ENCODE data around the gene PDYN. TPM values are rescaled to one million over a fixed set of nuclear protein-coding genes. Genes with fewer than 3 reads are reported as not detected.

PDYN gene
- total RNA-seq, 1 donor = 0.10 TPM

GRCh38 chr20:1950836-1951235 is 43.0 kb downstream of the PDYN start:
- H3K4me1 ChIP-seq (ENCODE audit: insufficient read depth, low read length) = peaks cover 87% of the 10 kb centered on the region

GRCh38 chr20:1949347-1950100 is 44.3 kb downstream of the PDYN start:
- peaks cover 84% of the 10 kb centered on the region for H3K4me1 ChIP-seq (ENCODE audit: insufficient read depth, low read length)

More at GRCh38 chr20:1950836-1951235, 43.0 kb downstream of the PDYN start:
- H3K9me3 ChIP-seq (ENCODE audit: low read depth, low read length) = no peaks in the 10 kb centered on the region
- no peak overlapping the region for H3K4me3 ChIP-seq (ENCODE audit: low read length)
- H3K27me3 ChIP-seq (ENCODE audit: insufficient read depth, low read length) = no peaks in the 10 kb centered on the region

GRCh38 chr20:1947535-1947846 is 46.4 kb downstream of the PDYN start:
- H3K4me3 ChIP-seq (ENCODE audit: low read length) = no peak overlapping the region
- H3K9me3 ChIP-seq (ENCODE audit: low read depth, low read length) = no peaks in the 10 kb centered on the region
- peaks cover 84% of the 10 kb centered on the region for H3K4me1 ChIP-seq (ENCODE audit: insufficient read depth, low read length)

More at GRCh38 chr20:1949347-1950100, 44.3 kb downstream of the PDYN start:
- Histone ChIP-seq H3K4me3 (ENCODE audit: low read length) (no peak overlapping the region), H3K27me3 (ENCODE audit: insufficient read depth, low read length) (no peaks in the 10 kb centered on the region), H3K9me3 (ENCODE audit: low read depth, low read length) (no peaks in the 10 kb centered on the region)

GRCh38 chr20:1946762-1947534 is 46.9 kb downstream of the PDYN start:
- Histone ChIP-seq H3K9me3 (ENCODE audit: low read depth, low read length) (no peaks in the 10 kb centered on the region), H3K4me3 (ENCODE audit: low read length) (peak overlapping the region; percentile 15), H3K27me3 (ENCODE audit: insufficient read depth, low read length) (no peaks in the 10 kb centered on the region), H3K4me1 (ENCODE audit: insufficient read depth, low read length) (peaks cover 79% of the 10 kb centered on the region)

More at GRCh38 chr20:1947535-1947846, 46.4 kb downstream of the PDYN start:
- no peaks in the 10 kb centered on the region for H3K27me3 ChIP-seq (ENCODE audit: insufficient read depth, low read length)

- no peaks in the 10 kb centered on the region for H3K27me3 ChIP-seq (ENCODE audit: insufficient read depth, low read length)
- H3K9me3 ChIP-seq (ENCODE audit: low read depth, low read length) = no peaks in the 10 kb centered on the region
- H3K4me3 ChIP-seq (ENCODE audit: low read length) = peak overlapping the region; percentile 15
- H3K4me1 ChIP-seq (ENCODE audit: insufficient read depth, low read length) = peaks cover 73% of the 10 kb centered on the region
These were observed 47.5 kb downstream of the PDYN start for GRCh38 chr20:1946442-1946761.

GRCh38 chr20:1945660-1946059 is 48.2 kb downstream of the PDYN start:
- Histone ChIP-seq H3K4me3 (ENCODE audit: low read length) (no peak overlapping the region), H3K4me1 (ENCODE audit: insufficient read depth, low read length) (peaks cover 71% of the 10 kb centered on the region)

GRCh38 chr20:1945134-1945618 is 48.7 kb downstream of the PDYN start:
- Histone ChIP-seq H3K9me3 (ENCODE audit: low read depth, low read length) (no peaks in the 10 kb centered on the region), H3K27me3 (ENCODE audit: insufficient read depth, low read length) (no peaks in the 10 kb centered on the region), H3K4me3 (ENCODE audit: low read length) (no peak overlapping the region), H3K4me1 (ENCODE audit: insufficient read depth, low read length) (peaks cover 71% of the 10 kb centered on the region)

More at GRCh38 chr20:1945660-1946059, 48.2 kb downstream of the PDYN start:
- Histone ChIP-seq H3K9me3 (ENCODE audit: low read depth, low read length) (no peaks in the 10 kb centered on the region), H3K27me3 (ENCODE audit: insufficient read depth, low read length) (no peaks in the 10 kb centered on the region)

GRCh38 chr20:1944345-1945091 is 49.3 kb downstream of the PDYN start:
- Histone ChIP-seq H3K4me1 (ENCODE audit: insufficient read depth, low read length) (peaks cover 67% of the 10 kb centered on the region), H3K9me3 (ENCODE audit: low read depth, low read length) (no peaks in the 10 kb centered on the region), H3K27me3 (ENCODE audit: insufficient read depth, low read length) (no peaks in the 10 kb centered on the region), H3K4me3 (ENCODE audit: low read length) (no peak overlapping the region)

- no peaks in the 10 kb centered on the region for H3K9me3 ChIP-seq (ENCODE audit: low read depth, low read length)
- H3K27me3 ChIP-seq (ENCODE audit: insufficient read depth, low read length) = no peaks in the 10 kb centered on the region
- H3K4me1 ChIP-seq (ENCODE audit: insufficient read depth, low read length) = peaks cover 67% of the 10 kb centered on the region
- no peak overlapping the region for H3K4me3 ChIP-seq (ENCODE audit: low read length)
These were observed 50.4 kb downstream of the PDYN start for GRCh38 chr20:1943275-1944002.

- peaks cover 61% of the 10 kb centered on the region for H3K4me1 ChIP-seq (ENCODE audit: insufficient read depth, low read length)
- no peaks in the 10 kb centered on the region for H3K27me3 ChIP-seq (ENCODE audit: insufficient read depth, low read length)
- no peak overlapping the region for H3K4me3 ChIP-seq (ENCODE audit: low read length)
- H3K9me3 ChIP-seq (ENCODE audit: low read depth, low read length) = no peaks in the 10 kb centered on the region
These were observed 51.2 kb downstream of the PDYN start for GRCh38 chr20:1942486-1943274.

- Histone ChIP-seq H3K9me3 (ENCODE audit: low read depth, low read length) (no peaks in the 10 kb centered on the region), H3K4me1 (ENCODE audit: insufficient read depth, low read length) (peaks cover 55% of the 10 kb centered on the region), H3K27me3 (ENCODE audit: insufficient read depth, low read length) (no peaks in the 10 kb centered on the region), H3K4me3 (ENCODE audit: low read length) (no peak overlapping the region)
These were observed 51.8 kb downstream of the PDYN start for GRCh38 chr20:1942061-1942460.

- Histone ChIP-seq H3K27me3 (ENCODE audit: insufficient read depth, low read length) (no peaks in the 10 kb centered on the region), H3K4me1 (ENCODE audit: insufficient read depth, low read length) (peaks cover 46% of the 10 kb centered on the region), H3K4me3 (ENCODE audit: low read length) (no peak overlapping the region), H3K9me3 (ENCODE audit: low read depth, low read length) (no peaks in the 10 kb centered on the region)
These were observed 52.6 kb downstream of the PDYN start for GRCh38 chr20:1941226-1941625.

- H3K9me3 ChIP-seq (ENCODE audit: low read depth, low read length) = no peaks in the 10 kb centered on the region
- no peak overlapping the region for H3K4me3 ChIP-seq (ENCODE audit: low read length)
- H3K27me3 ChIP-seq (ENCODE audit: insufficient read depth, low read length) = no peaks in the 10 kb centered on the region
- peaks cover 40% of the 10 kb centered on the region for H3K4me1 ChIP-seq (ENCODE audit: insufficient read depth, low read length)
These were observed 53.3 kb downstream of the PDYN start for GRCh38 chr20:1940581-1940980.

- H3K4me1 ChIP-seq (ENCODE audit: insufficient read depth, low read length) = peaks cover 37% of the 10 kb centered on the region
- no peaks in the 10 kb centered on the region for H3K27me3 ChIP-seq (ENCODE audit: insufficient read depth, low read length)
- no peak overlapping the region for H3K4me3 ChIP-seq (ENCODE audit: low read length)
- no peaks in the 10 kb centered on the region for H3K9me3 ChIP-seq (ENCODE audit: low read depth, low read length)
These were observed 54.6 kb downstream of the PDYN start for GRCh38 chr20:1939270-1939595.

Data from mononuclear cell (primary cell).